SU-DHL-6 (cell line): ENCODE results near the gene C8G.

Experiments used
- H2AFZ ChIP-seq: fragments of 200-600 bp; sonication (generic); 2 replicates; pipeline ENCODE4 v1.6.1; 2014; ENCODE audit warnings: low read depth, mild to moderate bottlenecking, moderate library complexity, mixed read lengths, antibody characterized with exemption, low read length; ENCODE audit not compliant: severe bottlenecking
- H3F3A ChIP-seq: fragments of 200-600 bp; shearing (Covaris generic); 2 replicates; pipeline ENCODE4 v1.6.0; 2016; ENCODE audit warnings: antibody characterized with exemption, mild to moderate bottlenecking; ENCODE audit not compliant: insufficient read depth
- H3K27ac ChIP-seq: fragments of 200-600 bp; sonication (generic); 2 replicates; pipeline ENCODE4 v1.5.1; 2016; ENCODE audit warnings: low read depth, mild to moderate bottlenecking, low read length, moderate library complexity, mixed read lengths
- H3K27me3 ChIP-seq: fragments of 200-600 bp; sonication (generic), shearing (Covaris generic); 2 replicates; pipeline ENCODE4 v1.6.0; 2014; ENCODE audit warnings: mild to moderate bottlenecking, low read length
- H3K36me3 ChIP-seq: fragments of 200-600 bp; sonication (generic); 2 replicates; pipeline ENCODE4 v1.6.1; 2014; ENCODE audit warnings: mild to moderate bottlenecking, low read length, mixed read lengths
- H3K4me2 ChIP-seq: fragments of 300-600, 200-600 bp; shearing (Covaris generic), sonication (generic); 2 replicates; pipeline ENCODE4 v1.6.0; 2014; ENCODE audit warnings: low read length, low read depth, mild to moderate bottlenecking; ENCODE audit not compliant: poor library complexity, severe bottlenecking
- H3K4me3 ChIP-seq: fragments of 200-600 bp; sonication (generic); 2 replicates; pipeline ENCODE4 v1.5.1; 2014; ENCODE audit warnings: antibody characterized with exemption, low read length, mild to moderate bottlenecking, mixed read lengths; ENCODE audit not compliant: insufficient read depth, poor library complexity, severe bottlenecking
- H3K79me2 ChIP-seq: fragments of 200-600 bp; sonication (generic); 2 replicates; pipeline ENCODE4 v1.6.1; 2014; ENCODE audit warnings: mild to moderate bottlenecking, low read length, moderate library complexity; ENCODE audit not compliant: insufficient read depth
- H3K9ac ChIP-seq: fragments of 200-600 bp; sonication (generic); 2 replicates; pipeline ENCODE4 v1.7.0; 2014; ENCODE audit warnings: mild to moderate bottlenecking, low read length
- H3K9me2 ChIP-seq: fragments of 200-600 bp; sonication (generic); replicated peaks from 2 replicates; pipeline ENCODE4 v1.6.1; 2014; ENCODE audit warnings: low read length; ENCODE audit not compliant: insufficient read depth
- H3K9me3 ChIP-seq: fragments of 200-600 bp; sonication (generic); 2 replicates; pipeline ENCODE4 v1.6.1; 2014; ENCODE audit warnings: low read length, mixed read lengths; ENCODE audit not compliant: insufficient read depth
- H4K20me1 ChIP-seq: fragments of 200-600 bp; sonication (generic); 2 replicates; pipeline ENCODE4 v1.6.1; 2014; ENCODE audit warnings: low read depth, mild to moderate bottlenecking, antibody characterized with exemption, low read length, moderate library complexity, mixed read lengths
- CTCF ChIP-seq: fragments of 200-600 bp; sonication (generic); IDR thresholded peaks from one replicate; pipeline ENCODE4 v1.5.1; 2017; ENCODE audit warnings: antibody characterized with exemption, mild to moderate bottlenecking, low read length, moderate library complexity; ENCODE audit not compliant: insufficient read depth, poor library complexity, severe bottlenecking
- EZH2phosphoT487 ChIP-seq: fragments of 200-600 bp; sonication (generic), shearing (Covaris generic); conservative IDR thresholded peaks from 2 replicates; pipeline ENCODE4 v1.6.1; 2018; ENCODE audit warnings: mild to moderate bottlenecking, antibody characterized with exemption, low read length, moderate library complexity, mixed read lengths

The C8G gene

DNA sequence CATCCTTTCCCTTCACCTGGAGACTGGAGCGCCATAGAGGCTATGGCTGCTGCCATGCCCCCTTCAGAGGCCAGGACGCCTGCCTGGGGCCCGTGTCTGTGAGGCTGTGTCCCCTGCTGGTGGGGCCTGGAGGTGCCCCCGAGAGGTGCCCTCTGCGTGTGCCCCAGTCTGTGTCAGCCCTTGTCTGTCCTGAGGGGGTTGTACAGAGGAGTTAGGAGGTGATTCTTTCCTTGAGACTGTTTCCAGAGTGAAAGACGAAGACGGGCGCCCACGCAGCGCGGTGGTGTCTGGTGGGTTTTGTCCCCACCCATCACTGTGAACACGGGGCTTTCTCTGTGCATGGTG lies 34.2 kb upstream of the C8G start:
- no peaks in the 10 kb centered on the region for H3K79me2 ChIP-seq
- TF ChIP-seq CTCF, result no peak
- TF ChIP-seq EZH2phosphoT487, result no peak
- H2AFZ ChIP-seq, result no peak overlapping the region
- H3K9me2 ChIP-seq, result no peaks in the 10 kb centered on the region
- no peaks in the 10 kb centered on the region for H3K9me3 ChIP-seq
- no peaks in the 10 kb centered on the region for H4K20me1 ChIP-seq
- H3K27me3 ChIP-seq, result no peaks in the 10 kb centered on the region
- no peak overlapping the region for H3K27ac ChIP-seq
- peaks cover 3% of the 10 kb centered on the region; the same call in 1 of the 2 replicates for H3K36me3 ChIP-seq
- no peak overlapping the region for H3K9ac ChIP-seq
- H3F3A ChIP-seq, result no peaks in the 10 kb centered on the region
- H3K4me2 ChIP-seq, result no peak overlapping the region
- H3K4me3 ChIP-seq, result no peak overlapping the region

DNA sequence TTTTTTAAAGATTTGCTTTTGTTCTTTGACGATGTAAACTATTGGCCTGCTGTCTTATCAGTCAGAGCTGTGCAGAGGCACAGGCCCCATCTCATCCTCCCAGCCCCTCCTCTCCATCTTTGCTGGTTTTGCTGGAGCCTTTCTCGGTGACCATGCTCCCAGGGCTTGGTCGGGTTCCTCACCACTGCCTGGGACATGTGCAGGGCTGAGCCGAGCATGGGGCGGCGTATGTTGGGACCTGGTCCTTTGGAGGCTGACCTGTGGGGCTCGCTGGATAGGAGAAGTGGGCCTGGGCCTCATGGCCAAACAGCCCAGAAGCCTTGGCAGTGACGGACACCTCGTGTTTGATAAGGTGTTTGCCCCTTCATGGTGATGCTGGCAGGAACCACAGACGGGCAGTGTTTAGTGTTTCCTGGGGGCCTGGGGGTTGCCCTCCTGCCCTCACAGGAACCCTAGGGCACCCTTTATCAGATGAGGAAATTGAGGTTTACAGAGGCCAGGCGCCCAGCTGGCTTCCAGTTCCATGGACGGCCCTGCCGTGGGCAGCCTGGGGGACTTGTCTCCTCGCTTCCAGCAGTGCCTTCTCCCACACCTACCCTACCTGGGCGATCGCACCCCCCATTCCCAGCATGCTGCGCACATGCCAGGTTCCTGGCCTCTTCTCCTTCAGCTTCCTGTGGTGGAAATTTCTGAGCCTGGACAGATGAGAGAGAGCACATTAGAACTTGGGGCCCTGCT lies 31.2 kb upstream of the C8G start:
- Histone ChIP-seq H3K9ac (no peak overlapping the region), H3K4me2 (no peak overlapping the region), H3K4me3 (no peak overlapping the region), H3K27me3 (no peaks in the 10 kb centered on the region), H3K9me3 (no peaks in the 10 kb centered on the region), H3K9me2 (no peaks in the 10 kb centered on the region), H2AFZ (no peak overlapping the region), H4K20me1 (no peaks in the 10 kb centered on the region), H3K27ac (no peak overlapping the region), H3K79me2 (no peaks in the 10 kb centered on the region), H3K36me3 (0 out of 2 replicates have a peak, but pooled peaks cover 2% of the 10 kb centered on the region), H3F3A (no peaks in the 10 kb centered on the region)
- no peak for TF ChIP-seq CTCF
- no peak for TF ChIP-seq EZH2phosphoT487

- H3K4me2 ChIP-seq, result no peak overlapping the region
- H3K27ac ChIP-seq, result no peak overlapping the region
- no peaks in the 10 kb centered on the region for H3K9me2 ChIP-seq
- no peaks in the 10 kb centered on the region for H3K27me3 ChIP-seq
- H3K9ac ChIP-seq, result no peak overlapping the region
- TF ChIP-seq CTCF (no peak), EZH2phosphoT487 (no peak)
- H4K20me1 ChIP-seq, result no peaks in the 10 kb centered on the region
- 0 out of 2 replicates have a peak, but pooled peaks cover 2% of the 10 kb centered on the region for H3K36me3 ChIP-seq
- no peak overlapping the region for H3K4me3 ChIP-seq
- H3K79me2 ChIP-seq, result no peaks in the 10 kb centered on the region
- no peak overlapping the region for H2AFZ ChIP-seq
- no peaks in the 10 kb centered on the region for H3K9me3 ChIP-seq
- no peaks in the 10 kb centered on the region for H3F3A ChIP-seq
These were observed 29.3 kb upstream of the C8G start for GRCh38 chr9:136915632-136916329.
